Measurements from ENCODE around the gene VSX2. TPM values are rescaled to one million over a fixed set of nuclear protein-coding genes. Genes with fewer than 3 reads are reported as not detected.

Gene VSX2
- total and polyA plus RNA-seq, 7 donors: not detected

- 20 to 23% (median 21%) methylated on average over 22 of the region's 22 CpGs for WGBS, 3 donors
- Histone ChIP-seq H3K9me3 (no peaks in the 10 kb centered on the region), H3K4me1 (peaks cover 7% of the 10 kb centered on the region), H3K27me3 (ENCODE audit: insufficient read depth in 3 of 3, low read length in 2 of 3) (no peaks in the 10 kb centered on the region), H3K4me3 (peak overlapping the region; percentile 98), H3K36me3 (ENCODE audit: insufficient read depth in 1 of 2, low read depth in 1 of 2) (peaks cover 0 to 29% of the 10 kb centered on the region in 2 donors), H3K27ac (peak overlapping the region; percentile 86)
- ATAC-seq (no peak), DNase-seq (no peak)
- TF ChIP-seq CTCF (IDR thresholded peaks at IDR 0.05): no peak
- intact Hi-C loops (cut with DNase I): no loop called here
Observed at GRCh38 chr14:74301594-74302151, 62.4 kb downstream of the VSX2 start.

- Histone ChIP-seq H3K27ac (peak overlapping the region; percentile 86), H3K36me3 (ENCODE audit: insufficient read depth in 1 of 2, low read depth in 1 of 2) (peaks cover 0 to 23% of the 10 kb centered on the region in 2 donors), H3K9me3 (no peaks in the 10 kb centered on the region), H3K27me3 (ENCODE audit: insufficient read depth in 3 of 3, low read length in 2 of 3) (no peaks in the 10 kb centered on the region), H3K4me1 (peaks cover 7% of the 10 kb centered on the region), H3K4me3 (peak overlapping the region; percentile 98)
- no peak for DNase-seq
- intact Hi-C loops (cut with DNase I): no loop called here
- TF ChIP-seq CTCF (IDR thresholded peaks at IDR 0.05): peak; percentile 41
- WGBS, 3 donors: 0 to 1% (median 1%) methylated on average over 6 of the region's 6 CpGs
- peak; percentile 62 to 80 (median 70) for ATAC-seq
Observed at GRCh38 chr14:74302152-74302628, 62.9 kb downstream of the VSX2 start.

- WGBS, 3 donors: 11 to 15% (median 12%) methylated on average over 53 to 61 of the region's 61 CpGs
Observed at GRCh38 chr14:74302634-74303569, 63.7 kb downstream of the VSX2 start, which contains the start of gene ABCD4. TSS of gene ABCD4 (minus strand) at chr14:74302934. CDS start at chr14:74302912, 22 bp downstream.

GRCh38 chr14:74308695-74309094 lies 69.4 kb downstream of the VSX2 start:
- intact Hi-C loops (cut with DNase I): no loop called here
- Histone ChIP-seq H3K27ac (no peak overlapping the region), H3K27me3 (ENCODE audit: insufficient read depth in 3 of 3, low read length in 2 of 3) (no peaks in the 10 kb centered on the region), H3K9me3 (no peaks in the 10 kb centered on the region), H3K4me3 (no peak overlapping the region), H3K4me1 (no peaks in the 10 kb centered on the region), H3K36me3 (ENCODE audit: insufficient read depth in 1 of 2, low read depth in 1 of 2) (no peaks in the 10 kb centered on the region)
- no peak for TF ChIP-seq CTCF (IDR thresholded peaks at IDR 0.05)
- DNase-seq: no peak
- no peak for ATAC-seq
- WGBS, 3 donors: 79 to 89% (median 85%) methylated on average over 5 of the region's 5 CpGs

More at GRCh38 chr14:74302634-74303569, 63.7 kb downstream of the VSX2 start, which contains the start of gene ABCD4:
- H3K27ac ChIP-seq: peak within 1 kb of the TSS; percentile 86
- H3K4me3 ChIP-seq: peak within 1 kb of the TSS; percentile 98
- TF ChIP-seq CTCF (IDR thresholded peaks at IDR 0.05): peak; percentile 34
- peaks cover 7% of the 10 kb centered on the region for H3K4me1 ChIP-seq
- ATAC-seq (peak; percentile 99), DNase-seq (peak; percentile 94 to 96)
- no peaks in the 10 kb centered on the region for H3K9me3 ChIP-seq
- H3K36me3 ChIP-seq (ENCODE audit: insufficient read depth in 1 of 2, low read depth in 1 of 2): peaks cover 0 to 16% of the 10 kb centered on the region in 2 donors
- no peaks in the 10 kb centered on the region for H3K27me3 ChIP-seq (ENCODE audit: insufficient read depth in 3 of 3, low read length in 2 of 3)
- intact Hi-C loops (cut with DNase I): no loop called here

Data from psoas muscle (tissue), 8 donors.